Neuronal stem cell (in vitro differentiated cells): ENCODE data around the gene YARS2.

Source experiments
- DNase-seq: peaks from one replicate; pipeline ENCODE4 v3.0.0-alpha.2; 2013; ENCODE audit warnings: low spot score
- H2AFZ ChIP-seq: one replicate; pipeline ENCODE4 v1.6.1; 2013; ENCODE audit warnings: mild to moderate bottlenecking, low read length, inconsistent platforms
- H2AK5ac ChIP-seq: 2 replicates; pipeline ENCODE4 v1.6.1; 2013; ENCODE audit warnings: low read depth, mild to moderate bottlenecking, inconsistent platforms, low read length, moderate library complexity, mixed read lengths
- H2BK120ac ChIP-seq: 2 replicates; pipeline ENCODE4 v1.6.1; 2013; ENCODE audit warnings: low read depth, mild to moderate bottlenecking, inconsistent platforms, low read length, moderate library complexity, mixed read lengths
- H2BK12ac ChIP-seq: one replicate; pipeline ENCODE4 v1.6.1; 2013; ENCODE audit warnings: low read length, inconsistent platforms
- H2BK15ac ChIP-seq: 2 replicates; pipeline ENCODE4 v1.6.1; 2013; ENCODE audit warnings: mild to moderate bottlenecking, low read length, inconsistent platforms, mixed read lengths
- H2BK5ac ChIP-seq: one replicate; pipeline ENCODE4 v1.6.1; 2013; ENCODE audit warnings: inconsistent platforms, mild to moderate bottlenecking, low read length, moderate library complexity
- H3K14ac ChIP-seq: one replicate; pipeline ENCODE4 v1.6.1; 2013; ENCODE audit warnings: low read length, inconsistent platforms
- H3K18ac ChIP-seq: 2 replicates; pipeline ENCODE4 v1.6.1; 2013; ENCODE audit warnings: low read length, inconsistent platforms
- H3K23ac ChIP-seq: 2 replicates; pipeline ENCODE4 v1.6.1; 2013; ENCODE audit warnings: low read depth, mild to moderate bottlenecking, mixed read lengths, low read length, inconsistent platforms; ENCODE audit not compliant: poor library complexity
- H3K27ac ChIP-seq: replicated peaks from 3 replicates; pipeline ENCODE4 v1.5.1; 2013; ENCODE audit warnings: low read length, inconsistent platforms
- H3K27me3 ChIP-seq, 3 experiments: 2 replicates each; pipeline ENCODE4 v1.6.1; 2013; ENCODE audit warnings: low read length in 3 of 3, mild to moderate bottlenecking in 2 of 3, inconsistent platforms in 1 of 3, low read depth in 1 of 3, mixed read lengths in 1 of 3, moderate library complexity in 1 of 3; ENCODE audit not compliant: control insufficient read depth in 3 of 3, insufficient read depth in 3 of 3
- H3K36me3 ChIP-seq, 2 donors: replicated peaks in 1 of 2; 2 replicates each; pipeline ENCODE4 v1.6.1; 2013; ENCODE audit warnings: low read length in 2 of 2; ENCODE audit not compliant: control insufficient read depth in 2 of 2, insufficient read depth in 2 of 2
- H3K4ac ChIP-seq: 2 replicates; pipeline ENCODE4 v1.6.1; 2013; ENCODE audit warnings: inconsistent platforms, mild to moderate bottlenecking, low read length, moderate library complexity
- H3K4me1 ChIP-seq, 2 donors: 1 replicate in 1 of 2; 2 replicates in 1 of 2; pipeline ENCODE4 v1.6.1; 2013; ENCODE audit warnings: low read length in 2 of 2, low read depth in 1 of 2; ENCODE audit not compliant: control insufficient read depth in 2 of 2, insufficient read depth in 1 of 2
- H3K4me2 ChIP-seq: one replicate; pipeline ENCODE4 v1.6.1; 2013; ENCODE audit warnings: mild to moderate bottlenecking, low read length, inconsistent platforms; ENCODE audit not compliant: insufficient read depth, poor library complexity, severe bottlenecking
- H3K4me3 ChIP-seq, 2 donors: 2 replicates each; pipeline ENCODE4 v1.5.1; 2013; ENCODE audit warnings: low read length in 2 of 2, mild to moderate bottlenecking in 2 of 2, inconsistent platforms in 1 of 2, moderate library complexity in 1 of 2
- H3K79me1 ChIP-seq: one replicate; pipeline ENCODE4 v1.6.1; 2013; ENCODE audit warnings: low read depth, mild to moderate bottlenecking, inconsistent platforms, low read length, moderate library complexity
- H3K9ac ChIP-seq: one replicate; pipeline ENCODE4 v1.6.1; 2013; ENCODE audit warnings: mild to moderate bottlenecking, low read depth, low read length, inconsistent platforms; ENCODE audit not compliant: poor library complexity
- H3K9me3 ChIP-seq, 2 donors: replicated peaks in 1 of 2; 2 replicates each; pipeline versions ENCODE3 to v1.6.1; 2013; ENCODE audit warnings: low read length in 2 of 2, mild to moderate bottlenecking in 2 of 2, inconsistent platforms in 1 of 2, low read depth in 1 of 2, mixed read lengths in 1 of 2, moderate library complexity in 1 of 2; ENCODE audit not compliant: control insufficient read depth in 2 of 2, insufficient read depth in 1 of 2
- H4K8ac ChIP-seq: one replicate; pipeline ENCODE4 v1.6.1; 2013; ENCODE audit warnings: low read depth, mild to moderate bottlenecking, inconsistent platforms, low read length, moderate library complexity
- H4K91ac ChIP-seq: one replicate; pipeline ENCODE4 v1.6.1; 2013; ENCODE audit warnings: low read length, low read depth, mild to moderate bottlenecking, inconsistent platforms; ENCODE audit not compliant: poor library complexity
- WGBS, 2 donors: extraction: QIAGEN DNeasy Blood & Tissue Kit; methylation state at CpG; one replicate each; pipeline ENCODE4 v1.1.7; 2013; ENCODE audit warnings: missing lambda C conversion rate in 2 of 2, mixed read lengths in 1 of 2; ENCODE audit not compliant: insufficient read length in 2 of 2, insufficient replicate concordance in 1 of 2; ENCODE audit errors: extremely low coverage in 2 of 2; 5-methylcytosine and 5-hydroxymethylcytosine counted together

Gene YARS2

GRCh38 chr12:32776258-32776657 lies 20.6 kb upstream of the YARS2 start:
- H3K4me2 ChIP-seq: no peak overlapping the region
- no CpG with 5 or more reads among the region's 4 CpGs for WGBS, 2 donors

GRCh38 chr12:32773691-32774090 lies 18.0 kb upstream of the YARS2 start:
- no peak overlapping the region for H3K23ac ChIP-seq
- H3K9ac ChIP-seq: no peak overlapping the region
- H2BK12ac ChIP-seq: no peak overlapping the region
- H3K18ac ChIP-seq: no peak overlapping the region
- no peak overlapping the region for H2AK5ac ChIP-seq
- H3K36me3 ChIP-seq: no peaks in the 10 kb centered on the region
- no peaks in the 10 kb centered on the region for H3K9me3 ChIP-seq
- H2BK120ac ChIP-seq: no peak overlapping the region
- WGBS, 2 donors: no CpG with 5 or more reads among the region's 6 CpGs
- no peak overlapping the region for H3K4me2 ChIP-seq
- no peaks in the 10 kb centered on the region for H3K4me1 ChIP-seq
- H3K27ac ChIP-seq: no peak overlapping the region
- H2BK5ac ChIP-seq: no peak overlapping the region
- no peak overlapping the region for H4K91ac ChIP-seq
- no peak overlapping the region for H3K4ac ChIP-seq
- no peak overlapping the region for H3K4me3 ChIP-seq
- peaks cover 0 to 7% (median 0%) of the 10 kb centered on the region in 3 experiments for H3K27me3 ChIP-seq
- H4K8ac ChIP-seq: no peak overlapping the region
- H3K14ac ChIP-seq: no peak overlapping the region
- H3K79me1 ChIP-seq: no peaks in the 10 kb centered on the region
- no peak for DNase-seq
- no peak overlapping the region for H2BK15ac ChIP-seq
- H2AFZ ChIP-seq: no peak overlapping the region

More at GRCh38 chr12:32776258-32776657, 20.6 kb upstream of the YARS2 start:
- Histone ChIP-seq H2BK5ac (no peak overlapping the region), H4K8ac (no peak overlapping the region), H3K4ac (no peak overlapping the region), H3K4me1 (no peaks in the 10 kb centered on the region), H3K18ac (no peak overlapping the region), H3K4me3 (no peak overlapping the region), H3K9ac (no peak overlapping the region), H3K79me1 (no peaks in the 10 kb centered on the region), H2BK120ac (no peak overlapping the region), H2BK12ac (no peak overlapping the region), H2AFZ (no peak overlapping the region), H3K36me3 (no peaks in the 10 kb centered on the region), H3K9me3 (no peaks in the 10 kb centered on the region), H3K23ac (no peak overlapping the region), H3K14ac (no peak overlapping the region), H3K27me3 (peaks cover 0 to 10% (median 0%) of the 10 kb centered on the region in 3 experiments), H2BK15ac (no peak overlapping the region), H2AK5ac (no peak overlapping the region), H4K91ac (no peak overlapping the region), H3K27ac (no peak overlapping the region)
- no peak for DNase-seq

- Histone ChIP-seq H2AK5ac (no peak overlapping the region), H3K4me3 (no peak overlapping the region), H2BK5ac (no peak overlapping the region), H3K18ac (no peak overlapping the region), H4K8ac (no peak overlapping the region), H3K9me3 (no peaks in the 10 kb centered on the region), H2AFZ (no peak overlapping the region), H2BK15ac (no peak overlapping the region), H4K91ac (no peak overlapping the region), H3K4me2 (no peak overlapping the region), H3K27ac (no peak overlapping the region), H3K9ac (no peak overlapping the region), H3K4ac (no peak overlapping the region), H2BK120ac (no peak overlapping the region), H3K27me3 (peaks cover 0 to 3% (median 0%) of the 10 kb centered on the region in 3 experiments), H3K23ac (no peak overlapping the region), H2BK12ac (no peak overlapping the region), H3K36me3 (no peaks in the 10 kb centered on the region), H3K4me1 (no peaks in the 10 kb centered on the region), H3K79me1 (no peaks in the 10 kb centered on the region), H3K14ac (no peak overlapping the region)
- DNase-seq: no peak
- no CpG with 5 or more reads among the region's 1 CpG for WGBS, 2 donors
These were observed 14.4 kb upstream of the YARS2 start for GRCh38 chr12:32770141-32770540.

- H2BK5ac ChIP-seq: no peak overlapping the region
- no peak overlapping the region for H2BK12ac ChIP-seq
- no peaks in the 10 kb centered on the region for H3K27me3 ChIP-seq
- H3K9ac ChIP-seq: no peak overlapping the region
- H3K18ac ChIP-seq: no peak overlapping the region
- H3K4ac ChIP-seq: no peak overlapping the region
- H3K27ac ChIP-seq: no peak overlapping the region
- H3K4me3 ChIP-seq: no peak overlapping the region
- no peak overlapping the region for H3K23ac ChIP-seq
- no peak overlapping the region for H4K91ac ChIP-seq
- H2BK15ac ChIP-seq: no peak overlapping the region
- no peaks in the 10 kb centered on the region for H3K4me1 ChIP-seq
- H3K14ac ChIP-seq: no peak overlapping the region
- no peak overlapping the region for H2BK120ac ChIP-seq
- no peak overlapping the region for H2AFZ ChIP-seq
- H3K36me3 ChIP-seq: no peaks in the 10 kb centered on the region
- DNase-seq: no peak
- H2AK5ac ChIP-seq: no peak overlapping the region
- no peaks in the 10 kb centered on the region for H3K9me3 ChIP-seq
- WGBS, 2 donors: no CpG with 5 or more reads among the region's 4 CpGs
- H3K79me1 ChIP-seq: no peaks in the 10 kb centered on the region
- H4K8ac ChIP-seq: no peak overlapping the region
- no peak overlapping the region for H3K4me2 ChIP-seq
These were observed 12.8 kb upstream of the YARS2 start for GRCh38 chr12:32768518-32768917.
